GM23248 (cell line): ENCODE measurements around the gene KNDC1. TPM values are rescaled to one million over a fixed set of nuclear protein-coding genes. Genes with fewer than 3 reads are reported as not detected.
"Not testable (repeated sequence)": the region's sequence is repeated elsewhere in the genome, so short reads cannot be mapped to it uniquely, and the experiment has no call there.

ENCODE experiments used
- DNase-seq: peaks from one replicate; pipeline ENCODE4 v3.0.0-alpha.2; 2015
- H2AFZ ChIP-seq: fragments of 200-600 bp; sonication (generic); 2 replicates; pipeline ENCODE4 v1.6.1; 2016; ENCODE audit warnings: antibody characterized with exemption
- H3F3A ChIP-seq: fragments of 200-600 bp; sonication (generic); 2 replicates; pipeline ENCODE4 v1.6.1; 2016; ENCODE audit warnings: mild to moderate bottlenecking, antibody characterized with exemption, mixed run types; ENCODE audit not compliant: insufficient read depth
- H3K27ac ChIP-seq: fragments of 200-600 bp; sonication (generic); 2 replicates; pipeline ENCODE4 v1.5.1; 2016; ENCODE audit warnings: mild to moderate bottlenecking
- H3K27me3 ChIP-seq: fragments of 200-600 bp; sonication (generic); replicated peaks from 2 replicates; pipeline ENCODE4 v1.6.1; 2016; ENCODE audit warnings: mild to moderate bottlenecking; ENCODE audit not compliant: insufficient read depth
- H3K36me3 ChIP-seq: fragments of 200-600 bp; sonication (generic); 2 replicates; pipeline ENCODE4 v1.6.1; 2016; ENCODE audit warnings: low read depth, mild to moderate bottlenecking
- H3K4me1 ChIP-seq: fragments of 200-600 bp; sonication (generic); 2 replicates; pipeline ENCODE4 v1.6.1; 2016; ENCODE audit warnings: mild to moderate bottlenecking; ENCODE audit not compliant: insufficient read depth
- H3K4me2 ChIP-seq: fragments of 200-600 bp; sonication (generic); one replicate; pipeline ENCODE4 v1.6.1; 2016; ENCODE audit warnings: mild to moderate bottlenecking; ENCODE audit not compliant: unreplicated experiment
- H3K4me3 ChIP-seq: fragments of 200-600 bp; sonication (generic); 2 replicates; pipeline ENCODE4 v1.5.1; 2016; ENCODE audit warnings: mild to moderate bottlenecking
- H3K79me2 ChIP-seq: fragments of 200-600 bp; sonication (generic); 2 replicates; pipeline ENCODE4 v1.6.1; 2016; ENCODE audit warnings: mild to moderate bottlenecking; ENCODE audit not compliant: insufficient read depth
- H3K9ac ChIP-seq: fragments of 200-600 bp; sonication (generic); 2 replicates; pipeline ENCODE4 v1.6.1; 2016; ENCODE audit warnings: mild to moderate bottlenecking
- H3K9me2 ChIP-seq: fragments of 200-600 bp; sonication (generic); 2 replicates; pipeline ENCODE4 v1.6.1; 2016; ENCODE audit warnings: mixed run types, mild to moderate bottlenecking, moderate library complexity; ENCODE audit not compliant: insufficient read depth
- H3K9me3 ChIP-seq: fragments of 200-600 bp; sonication (generic); one replicate; pipeline ENCODE4 v1.6.1; 2017; ENCODE audit warnings: low read depth
- H4K20me1 ChIP-seq: fragments of 200-600 bp; sonication (generic); 2 replicates; pipeline ENCODE4 v1.6.0; 2016; ENCODE audit not compliant: insufficient read depth
- EZH2 ChIP-seq: fragments of 200-600 bp; sonication (generic); IDR thresholded peaks from 2 replicates; pipeline ENCODE4 v1.6.1; 2018; ENCODE audit warnings: antibody characterized with exemption, mild to moderate bottlenecking; ENCODE audit not compliant: insufficient read depth, poor library complexity, severe bottlenecking
- EZH2phosphoT487 ChIP-seq: fragments of 200-600 bp; sonication (generic); IDR thresholded peaks from 2 replicates; pipeline ENCODE4 v1.6.1; 2018; ENCODE audit warnings: antibody characterized with exemption, moderate library complexity, mild to moderate bottlenecking, low read depth; ENCODE audit not compliant: insufficient read depth
- WGBS, 2 experiments: methylation state at CpG; one replicate each; pipeline ENCODE4 v1.1.6; 2015 to 2017; ENCODE audit warnings: low lambda C conversion rate in 2 of 2, low coverage in 1 of 2; ENCODE audit errors: missing lambda C conversion rate in 2 of 2; 5-methylcytosine and 5-hydroxymethylcytosine counted together
- in situ Hi-C: fragments of 300-500 bp; cut with MboI; formaldehyde crosslinking; loops from 2 replicates; pipeline ENCODE4 v1.15.0; 2020
- polyA plus RNA-seq: library from polyadenylated mRNA; unstranded; fragments of >200 nt; fragmentation: Nextera tagmentation; extraction: Ambion mirVana; gene quantifications from 2 replicates; pipeline ENCODE4 v1.2.1, GENCODE V29; 2016
- total RNA-seq: library from RNA; depleted of rRNA; stranded (reverse); fragments of >200 nt; shearing (Covaris generic); gene quantifications from 2 replicates; pipeline ENCODE4 v1.2.3, GENCODE V29; 2014

The KNDC1 gene
- total and polyA plus RNA-seq, 2 experiments from 2014 or later = 0.44 to 0.54 TPM

DNA sequence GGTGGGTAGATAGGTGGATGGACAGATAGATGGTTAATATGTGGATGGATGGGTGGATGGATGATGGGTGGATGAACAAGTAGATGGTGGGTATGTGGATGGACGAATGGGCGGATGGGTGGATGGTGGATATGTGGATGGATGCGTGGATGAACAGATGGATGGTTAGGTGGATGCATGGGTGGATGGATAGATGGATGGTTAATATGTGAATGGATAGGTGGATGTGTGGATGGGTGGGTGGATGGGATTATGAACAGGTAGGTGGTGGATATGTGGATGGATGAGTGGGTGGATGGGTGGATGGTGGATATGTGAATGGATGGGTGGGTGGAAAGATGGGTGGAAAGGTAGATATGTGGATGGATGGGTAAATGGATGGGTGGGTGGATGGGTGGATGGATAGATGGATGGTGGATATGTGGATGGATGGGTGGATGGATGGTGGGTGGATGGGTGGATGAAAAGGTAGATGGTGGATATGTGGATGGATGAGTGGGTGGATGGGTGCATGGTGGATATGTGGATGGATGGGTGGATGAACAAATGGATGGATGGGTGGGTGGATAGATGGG lies 14.8 kb downstream of the KNDC1 start:
- in situ Hi-C loops = no loop called here
- 44 to 46% methylated on average over 3 of the region's 3 CpGs for WGBS, 2 experiments

DNA sequence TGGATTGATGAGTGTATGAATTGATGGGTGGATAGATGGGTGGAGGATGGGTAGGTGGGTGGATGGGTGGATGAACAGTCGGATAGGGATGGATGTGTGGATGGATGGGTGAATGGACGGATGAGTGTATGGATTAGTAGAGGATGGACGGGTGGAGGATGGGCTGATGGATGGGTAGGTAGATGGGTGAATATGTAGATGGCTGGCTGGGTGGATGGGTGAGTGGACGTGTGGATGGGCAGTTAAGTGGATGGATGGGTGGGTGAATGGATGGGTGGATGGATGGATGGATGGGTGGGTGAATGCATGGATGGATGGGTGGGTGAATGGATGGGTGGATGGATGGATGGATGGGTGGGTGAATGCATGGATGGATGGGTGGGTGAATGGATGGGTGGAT lies 15.6 kb downstream of the KNDC1 start:
- H3K4me2 ChIP-seq, H3K27me3 ChIP-seq, DNase-seq, H3K79me2 ChIP-seq, H2AFZ ChIP-seq, H3F3A ChIP-seq, H3K9me3 ChIP-seq, H3K4me1 ChIP-seq, H3K36me3 ChIP-seq, H3K27ac ChIP-seq, H3K4me3 ChIP-seq, H3K9me2 ChIP-seq, in situ Hi-C loops, H4K20me1 ChIP-seq, H3K9ac ChIP-seq: not testable (repeated sequence)
- 31 to 47% methylated on average over 4 of the region's 4 CpGs for WGBS, 2 experiments

More for the DNA sequence above, 14.8 kb downstream of the KNDC1 start:
- Histone ChIP-seq H3K27me3 (0 out of 2 replicates have a peak, but pooled peaks cover 7% of the 10 kb centered on the region), H3K9me2 (no peaks in the 10 kb centered on the region), H3K36me3 (no peaks in the 10 kb centered on the region), H3K4me2 (no peak overlapping the region), H3K9me3 (no peaks in the 10 kb centered on the region), H3K4me1 (no peaks in the 10 kb centered on the region), H3K79me2 (no peaks in the 10 kb centered on the region), H3K9ac (no peak overlapping the region), H3F3A (peaks cover 8% of the 10 kb centered on the region), H3K4me3 (no peak overlapping the region), H2AFZ (no peak overlapping the region), H3K27ac (no peak overlapping the region), H4K20me1 (no peaks in the 10 kb centered on the region)
- TF ChIP-seq EZH2phosphoT487 (no peak), EZH2 (no peak)
- no peak for DNase-seq

DNA sequence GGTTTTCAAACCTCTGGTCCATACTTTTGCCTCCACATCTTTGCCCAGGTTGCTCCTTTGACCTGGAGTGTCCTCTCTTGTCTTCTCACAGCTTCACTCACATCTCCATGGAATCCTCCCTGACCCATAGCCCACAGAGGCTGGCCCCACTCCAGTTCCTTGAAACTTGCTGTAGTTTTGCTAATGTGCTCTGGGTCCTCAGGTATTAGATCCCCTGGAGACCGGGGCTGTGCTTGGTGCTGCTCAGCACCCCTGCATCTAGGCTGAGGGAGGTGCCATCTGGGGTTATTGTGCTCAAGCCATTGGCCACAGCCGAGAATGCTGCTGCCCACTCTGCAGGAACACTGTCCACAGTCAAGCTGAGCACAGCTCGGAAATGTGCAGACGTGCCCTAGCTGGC lies 16.5 kb downstream of the KNDC1 start:
- no peaks in the 10 kb centered on the region for H3K36me3 ChIP-seq
- no peak for TF ChIP-seq EZH2phosphoT487
- TF ChIP-seq EZH2 = no peak
- H3K9me3 ChIP-seq = no peaks in the 10 kb centered on the region
- no peaks in the 10 kb centered on the region for H3K79me2 ChIP-seq
- H4K20me1 ChIP-seq = no peaks in the 10 kb centered on the region
- WGBS, 2 experiments = 63 to 67% methylated on average over 4 of the region's 4 CpGs
- no peaks in the 10 kb centered on the region for H3K4me1 ChIP-seq
- in situ Hi-C loops = no loop called here
- no peak overlapping the region for H3K4me3 ChIP-seq
- H3K27ac ChIP-seq = no peak overlapping the region
- H2AFZ ChIP-seq = no peak overlapping the region
- DNase-seq = no peak
- H3K4me2 ChIP-seq = no peak overlapping the region
- H3K27me3 ChIP-seq = 0 out of 2 replicates have a peak, but pooled peaks cover 7% of the 10 kb centered on the region
- H3F3A ChIP-seq = peaks cover 8% of the 10 kb centered on the region
- H3K9ac ChIP-seq = no peak overlapping the region
- H3K9me2 ChIP-seq = no peaks in the 10 kb centered on the region

DNA sequence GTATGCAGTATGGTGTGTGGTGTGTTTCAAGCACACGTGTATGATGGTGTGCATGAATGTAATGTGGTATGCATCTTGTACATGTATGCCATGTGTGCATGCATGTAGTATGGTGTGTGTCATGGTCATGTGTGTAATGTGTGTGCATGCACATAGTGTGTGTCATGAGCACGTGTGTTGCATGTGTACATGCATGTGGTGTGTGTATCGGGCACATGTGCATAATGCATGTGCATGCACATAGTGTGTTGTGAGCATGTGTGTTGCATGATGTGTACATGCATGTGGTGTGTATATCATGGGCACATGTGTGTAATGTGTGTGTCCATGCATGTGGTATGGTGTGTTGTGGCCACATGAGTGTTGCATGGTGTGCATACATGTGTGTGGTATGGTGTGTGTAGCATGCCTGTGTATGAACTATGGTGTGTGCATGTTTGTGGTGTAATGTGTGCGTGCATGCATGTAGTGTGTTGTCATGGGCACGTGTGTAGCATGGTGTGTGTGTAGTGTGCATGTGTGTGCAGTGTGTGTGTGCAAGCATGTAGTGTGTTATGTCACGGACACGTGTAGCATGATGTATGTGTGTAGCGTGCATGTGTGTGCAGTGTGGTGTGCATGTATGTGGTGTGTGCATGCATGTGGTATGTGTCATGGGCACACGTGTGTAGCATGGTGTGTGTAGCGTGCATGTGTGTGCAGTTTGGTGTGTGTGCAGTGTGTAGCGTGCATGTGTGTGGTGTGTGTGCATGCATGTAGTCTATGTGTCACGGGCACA lies 17.6 kb downstream of the KNDC1 start:
- no peaks in the 10 kb centered on the region for H3K79me2 ChIP-seq
- 70 to 73% methylated on average over 12 of the region's 12 CpGs for WGBS, 2 experiments
- no peak overlapping the region for H3K27ac ChIP-seq
- H3F3A ChIP-seq = peaks cover 8% of the 10 kb centered on the region
- 0 out of 2 replicates have a peak, but pooled peaks cover under 1% of the 10 kb centered on the region for H3K27me3 ChIP-seq
- no peak overlapping the region for H2AFZ ChIP-seq
- no peak for DNase-seq
- H3K4me3 ChIP-seq = no peak overlapping the region
- TF ChIP-seq EZH2phosphoT487 (no peak), EZH2 (no peak)
- no peaks in the 10 kb centered on the region for H3K4me1 ChIP-seq
- no peak overlapping the region for H3K9ac ChIP-seq
- no peaks in the 10 kb centered on the region for H3K9me2 ChIP-seq
- no peaks in the 10 kb centered on the region for H3K9me3 ChIP-seq
- no peaks in the 10 kb centered on the region for H4K20me1 ChIP-seq
- in situ Hi-C loops = no loop called here
- no peak overlapping the region for H3K4me2 ChIP-seq
- H3K36me3 ChIP-seq = no peaks in the 10 kb centered on the region
